ENCODE data around the gene IFNAR2. TPM values are rescaled to one million over a fixed set of nuclear protein-coding genes. Genes with fewer than 3 reads are reported as not detected.
"Not testable (repeated sequence)": the region's sequence is repeated elsewhere in the genome, so short reads cannot be mapped to it uniquely, and the experiment has no call there.

IFNAR2 gene
- total RNA-seq, 1 experiment from 2014 or later, result 1.2 TPM

- no peak for DNase-seq (ENCODE audit: low spot score)
These were observed 15.7 kb upstream of the IFNAR2 start for GRCh38 chr21:33214056-33214455.

GRCh38 chr21:33217138-33217520 lies 12.6 kb upstream of the IFNAR2 start:
- no peak for DNase-seq (ENCODE audit: low spot score)

DNA sequence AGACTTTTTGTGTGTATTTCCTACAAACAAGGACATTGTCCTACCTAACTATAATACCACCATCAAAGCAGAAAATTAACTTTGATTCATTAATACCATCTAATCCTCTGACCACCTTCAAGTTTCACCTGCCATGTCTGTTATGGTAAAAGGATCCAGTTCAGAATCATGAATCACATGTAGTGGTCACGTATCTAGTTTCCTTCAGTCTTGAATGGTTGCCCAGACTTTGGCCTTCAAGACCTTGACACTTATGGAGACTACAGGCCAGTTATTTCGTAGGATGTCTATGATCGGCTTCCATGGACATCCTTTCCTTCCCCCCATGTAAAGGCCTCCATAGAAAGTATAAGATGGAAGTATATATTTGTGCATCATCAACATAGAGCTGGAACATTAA lies 10.4 kb upstream of the IFNAR2 start:
- DNase-seq (ENCODE audit: low spot score), result no peak

DNA sequence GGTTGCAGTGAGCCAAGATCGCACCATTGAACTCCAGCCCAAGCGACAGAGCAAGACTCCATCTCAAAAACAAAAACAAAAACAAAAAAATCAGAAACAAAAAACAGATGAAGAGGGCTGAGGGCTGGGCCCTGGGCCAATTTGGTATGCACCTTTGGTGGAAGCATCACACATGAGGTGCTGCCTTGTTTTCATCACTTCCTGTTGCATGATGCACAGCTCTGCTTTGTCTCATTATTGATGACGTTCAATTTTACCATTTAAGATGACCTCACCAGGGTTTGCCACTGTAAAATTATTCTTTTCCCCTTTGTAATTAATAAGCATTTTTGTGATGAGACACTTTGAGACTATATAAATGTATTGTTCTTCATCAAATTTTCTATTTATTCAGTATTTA lies 9.8 kb upstream of the IFNAR2 start:
- DNase-seq (ENCODE audit: low spot score), result no peak

DNA sequence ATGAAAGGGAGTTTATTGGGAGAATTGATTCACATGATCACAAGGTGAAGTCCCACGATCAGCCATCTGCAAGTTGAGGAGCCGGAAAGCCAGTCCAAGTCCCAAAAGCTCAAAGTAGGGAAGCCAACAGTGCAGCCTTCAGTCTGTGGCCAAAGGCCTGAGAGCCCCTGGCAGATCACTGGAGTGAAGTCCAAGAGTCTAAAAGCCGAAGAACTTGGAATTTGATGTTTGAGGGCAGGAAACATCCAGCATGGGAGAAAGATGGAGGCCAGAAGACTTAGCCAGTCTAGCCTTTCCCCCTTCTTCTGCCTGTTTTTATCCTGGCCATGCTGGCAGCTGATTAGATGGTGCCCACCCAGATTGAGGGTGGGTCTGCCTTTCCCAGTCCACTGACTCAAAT lies 4.4 kb upstream of the IFNAR2 start:
- not testable (repeated sequence) for DNase-seq (ENCODE audit: low spot score)

- DNase-seq (ENCODE audit: low spot score), result no peak
These were observed 1.3 kb upstream of the IFNAR2 start for GRCh38 chr21:33228455-33228854.

DNA sequence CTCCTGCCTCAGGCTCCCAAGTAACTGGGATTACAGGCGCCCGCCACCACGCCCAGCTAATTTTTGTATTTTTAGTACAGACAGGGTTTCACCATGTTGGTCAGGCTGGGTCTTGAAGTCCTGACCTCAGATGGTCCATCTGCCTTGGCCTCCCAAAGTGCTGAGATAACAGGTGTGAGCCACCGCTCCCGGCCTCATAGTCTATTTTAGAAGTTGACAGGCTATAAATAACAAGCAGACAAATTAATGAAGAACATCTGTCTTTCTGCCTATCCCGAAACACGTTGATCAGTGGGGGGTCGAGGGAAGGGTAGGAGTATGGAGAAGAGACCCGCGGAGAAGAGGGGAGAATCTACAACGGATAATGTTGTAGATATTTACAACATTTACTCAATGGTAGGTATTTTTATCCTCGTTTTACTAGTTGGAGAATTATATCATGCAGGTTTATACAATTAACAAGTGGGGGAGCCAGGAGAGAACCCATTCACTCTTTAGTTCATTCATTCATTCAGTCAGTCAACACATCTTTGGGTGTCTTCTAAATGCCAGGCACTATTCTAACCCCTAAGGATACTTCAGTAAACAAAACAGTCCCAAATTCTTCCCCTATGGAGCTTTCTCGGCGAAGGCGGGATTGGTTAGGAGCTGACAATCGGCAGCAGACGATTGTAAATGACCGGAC lies 497 bp upstream of the IFNAR2 start:
- DNase-seq (ENCODE audit: low spot score), result no peak

DNA sequence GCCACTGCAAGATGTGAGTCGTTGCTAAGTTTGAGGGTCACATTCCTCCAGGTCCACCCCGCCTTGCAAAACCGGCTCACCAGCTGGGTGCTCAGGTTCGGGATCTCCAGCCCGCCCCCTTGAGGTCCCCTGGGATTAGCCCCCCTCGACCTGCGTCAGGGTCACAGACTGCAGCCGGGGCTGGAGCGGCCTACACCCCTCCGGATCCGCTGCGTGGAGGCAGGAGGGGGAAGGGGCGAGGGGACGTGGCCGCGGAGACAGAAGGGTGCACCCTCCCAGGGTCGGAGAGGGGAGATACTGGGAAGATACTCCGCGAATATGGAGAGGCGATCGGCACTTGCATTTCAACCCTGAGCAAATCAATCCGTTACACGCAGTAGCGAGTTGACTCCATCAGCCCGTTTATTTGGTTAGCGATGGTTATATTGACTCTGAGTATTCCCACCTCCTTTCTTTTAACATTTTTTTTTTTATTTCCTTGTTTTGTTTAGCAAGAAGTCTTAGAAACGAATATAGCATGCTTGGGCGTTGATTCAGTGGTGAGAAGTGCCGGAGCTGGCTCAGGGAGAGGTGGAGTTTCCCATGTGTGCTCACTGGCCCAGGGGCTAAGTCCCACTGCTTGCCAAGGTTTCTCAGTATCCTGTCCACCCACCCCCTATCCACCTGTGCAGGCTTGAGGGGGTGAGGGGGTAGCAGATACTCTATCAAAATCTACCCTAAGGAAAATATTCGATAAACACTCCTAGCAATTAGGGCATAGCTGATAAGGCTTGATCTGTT lies 997 bp downstream of the IFNAR2 start:
- peak; percentile 16 for DNase-seq (ENCODE audit: low spot score)

DNA sequence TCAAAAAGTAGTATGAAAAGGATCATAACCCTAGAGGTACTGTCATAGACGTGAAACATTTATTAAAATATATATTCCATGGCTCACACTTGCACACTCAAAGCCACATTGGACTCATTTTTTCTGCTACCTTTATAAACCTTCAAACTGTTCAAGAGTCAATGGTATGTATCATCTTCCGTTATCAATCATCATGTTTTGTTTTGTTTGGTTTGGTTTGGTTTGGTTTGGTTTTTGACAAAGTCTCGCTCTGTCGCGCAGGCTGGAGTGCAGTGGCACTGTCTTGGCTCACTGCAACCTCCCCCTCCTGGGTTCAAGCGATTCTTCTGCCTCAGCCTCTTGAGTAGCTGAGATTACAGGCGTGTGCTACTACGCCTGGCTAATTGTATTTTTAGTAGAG lies 1.8 kb downstream of the IFNAR2 start:
- no peak for DNase-seq (ENCODE audit: low spot score)

DNA sequence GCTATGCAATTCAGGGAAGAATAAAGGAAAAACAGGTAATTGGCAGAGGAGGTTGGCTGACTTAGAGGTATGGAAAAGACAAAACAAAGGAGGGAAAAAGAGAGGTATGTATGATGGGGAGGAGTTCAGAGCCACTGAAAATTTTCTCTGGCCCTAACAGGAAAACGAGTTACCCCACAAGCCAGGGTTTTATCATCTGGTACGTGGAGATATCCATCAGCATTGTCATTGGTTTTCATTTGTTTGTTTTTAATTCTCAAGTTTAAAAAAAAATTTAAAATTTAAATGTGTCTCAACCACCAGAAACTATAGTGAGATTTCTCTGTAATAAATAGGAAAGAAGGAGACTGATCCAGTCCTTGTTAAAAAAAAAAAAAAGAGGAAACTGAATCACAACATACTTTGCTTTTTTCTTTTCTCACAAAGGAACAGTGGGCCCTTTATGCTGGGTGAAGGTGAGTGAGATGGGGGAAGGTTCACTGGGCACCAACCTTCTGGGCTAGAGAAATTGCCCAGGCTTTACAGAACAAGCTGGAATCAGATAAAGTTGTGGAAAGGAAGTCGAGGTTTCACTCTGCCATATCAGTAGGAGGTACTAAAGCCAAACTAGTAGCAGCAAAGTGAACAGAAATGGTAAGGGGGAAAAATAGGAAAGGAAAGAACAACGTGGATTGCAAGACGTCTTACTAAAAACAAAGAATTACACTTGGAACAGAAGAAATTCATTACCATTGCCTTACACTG lies 2.7 kb downstream of the IFNAR2 start:
- no peak for DNase-seq (ENCODE audit: low spot score)

DNA sequence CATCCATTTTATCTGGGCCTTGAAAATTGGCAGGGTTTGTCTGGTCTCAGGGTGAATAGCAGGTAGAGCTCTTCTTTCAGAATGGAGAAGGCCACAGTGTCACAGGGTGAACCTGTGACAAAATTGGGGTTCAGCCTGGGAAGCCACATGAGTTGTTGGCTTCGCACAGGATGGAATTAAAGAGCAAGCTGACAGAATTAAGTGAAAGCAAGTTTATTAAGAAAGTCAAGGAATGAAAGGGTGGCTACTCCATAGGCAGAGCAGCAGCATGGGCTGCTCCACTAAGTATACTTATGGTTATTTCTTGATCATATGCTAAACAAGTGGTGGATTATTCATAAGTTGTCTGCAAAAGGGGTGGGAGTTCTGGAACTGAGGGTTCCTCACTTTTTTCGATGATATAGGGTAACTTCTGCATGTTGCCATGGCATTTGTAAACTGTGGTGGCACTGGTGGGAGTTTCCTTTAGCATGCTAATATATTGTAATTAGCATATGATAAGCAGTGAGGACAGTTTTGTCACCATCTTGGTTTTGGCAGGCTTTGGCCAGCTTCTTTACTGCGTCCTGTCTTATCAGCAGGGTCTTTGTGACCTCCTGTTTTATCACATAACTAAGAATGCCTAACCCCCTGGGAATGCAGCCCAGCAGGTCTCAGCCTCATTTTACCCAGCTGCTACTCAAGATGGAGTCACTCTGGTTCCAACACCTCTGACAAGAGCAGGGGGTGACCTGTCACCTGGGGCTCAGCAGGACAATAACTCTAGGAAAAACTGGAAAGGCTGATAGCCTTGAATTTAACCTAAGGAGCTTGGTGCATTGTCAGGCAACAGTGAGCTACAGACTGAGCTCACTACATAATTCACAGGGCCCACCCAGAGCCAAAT lies 5.1 kb downstream of the IFNAR2 start:
- no peak for DNase-seq (ENCODE audit: low spot score)

DNA sequence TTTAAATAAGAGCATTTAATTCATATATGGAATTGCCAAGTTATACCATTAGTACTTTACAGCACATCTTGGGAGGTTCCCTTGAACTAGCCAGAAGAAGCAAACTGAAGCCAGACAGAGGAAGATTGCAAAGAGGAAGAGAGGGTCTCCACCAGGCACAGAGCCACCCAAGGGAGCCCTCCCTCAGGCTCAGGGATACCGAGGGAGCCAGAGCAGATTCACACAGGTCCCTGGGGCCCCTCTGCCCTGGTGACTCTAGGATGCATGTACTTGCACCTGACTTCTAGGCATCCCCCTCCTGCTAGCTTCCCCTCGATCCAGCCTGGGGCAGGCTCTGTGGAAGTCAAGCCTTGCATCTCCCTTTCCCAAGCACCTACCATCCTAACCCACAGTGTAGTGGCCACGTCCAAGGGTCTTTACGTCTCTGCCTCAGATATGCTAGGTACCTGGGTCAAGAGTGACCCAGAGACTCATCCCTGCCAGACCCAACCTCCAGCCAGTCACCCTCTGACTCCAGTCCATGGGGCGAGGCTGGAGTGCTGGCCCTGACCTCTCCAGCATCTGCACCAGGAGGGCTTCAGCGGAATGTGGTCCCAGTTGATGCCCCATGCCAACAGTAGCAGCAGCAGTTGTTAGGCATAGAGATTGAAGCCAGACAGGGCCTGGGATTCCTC lies 6.4 kb downstream of the IFNAR2 start:
- DNase-seq (ENCODE audit: low spot score), result no peak

DNA sequence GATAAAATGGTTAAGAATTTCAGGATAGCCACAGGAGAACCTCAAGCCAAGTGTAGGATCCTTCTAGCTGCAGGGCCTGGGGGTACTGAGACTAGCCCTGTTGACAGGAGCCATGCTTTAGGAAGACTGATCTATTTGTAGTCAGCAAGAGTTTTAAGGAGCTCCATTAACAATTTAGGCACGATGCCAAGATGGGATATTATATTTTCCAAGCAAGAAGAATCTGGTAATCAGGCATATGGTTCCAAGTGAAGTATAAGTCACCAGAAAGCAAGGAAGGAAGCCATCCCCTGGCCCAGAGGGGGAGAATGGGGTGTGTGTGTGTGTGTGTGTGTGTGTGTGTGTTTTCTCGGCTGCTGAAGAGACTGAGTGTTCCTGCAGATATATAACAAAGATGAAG lies 7.0 kb downstream of the IFNAR2 start:
- DNase-seq (ENCODE audit: low spot score), result no peak

- no peak for DNase-seq (ENCODE audit: low spot score)
These were observed 7.7 kb downstream of the IFNAR2 start for GRCh38 chr21:33237486-33237885.

DNA sequence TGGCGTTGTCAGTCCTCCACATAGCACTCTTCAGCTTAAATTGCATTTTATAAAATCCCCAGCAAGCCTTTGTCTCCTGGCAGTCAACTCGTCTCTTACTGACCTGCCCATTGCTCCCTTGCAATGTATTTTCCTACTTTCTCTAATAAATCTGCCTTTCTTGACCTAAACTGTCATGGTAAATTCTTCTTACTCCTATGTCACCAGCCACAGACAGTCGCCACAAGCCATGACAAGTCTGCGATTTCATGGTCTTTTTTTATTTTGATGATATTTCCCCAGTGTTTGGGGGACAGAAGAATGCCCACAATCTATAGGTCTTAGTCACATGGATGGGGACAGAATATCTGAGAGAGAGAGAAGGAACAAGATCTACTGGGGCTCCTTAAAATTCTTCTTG lies 8.4 kb downstream of the IFNAR2 start:
- DNase-seq (ENCODE audit: low spot score), result no peak

DNA sequence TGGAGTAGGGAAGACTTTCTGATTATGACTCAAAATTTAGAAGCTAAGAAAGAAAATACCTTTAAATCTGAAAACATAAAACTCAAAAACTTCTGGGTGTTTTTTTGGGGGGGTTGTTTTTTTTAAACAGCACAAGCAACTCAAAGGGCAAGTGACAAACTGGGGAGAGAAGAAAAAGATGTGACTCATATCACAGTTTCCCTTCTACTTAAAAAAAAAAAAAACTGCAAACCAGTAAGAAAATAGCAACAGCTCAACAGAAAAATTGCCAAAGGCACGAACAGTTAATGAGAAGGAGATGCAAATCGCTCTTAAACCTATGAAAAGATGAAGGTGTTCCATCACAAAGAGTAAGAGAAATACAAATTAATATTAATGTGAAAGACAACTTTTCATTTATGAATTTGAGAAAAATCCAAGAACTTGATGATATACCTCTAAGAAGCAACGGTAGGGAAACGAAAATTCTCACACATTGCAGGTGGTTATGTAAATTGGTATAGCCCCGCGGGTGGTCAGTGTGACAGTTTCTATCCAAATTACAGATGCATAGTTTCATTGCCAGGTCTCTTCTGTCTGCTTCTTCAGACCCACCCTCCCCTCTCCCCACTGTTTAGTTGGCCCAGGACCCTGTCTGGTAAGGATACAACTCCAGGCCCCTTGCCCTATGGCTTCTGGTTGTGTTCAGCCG lies 9.0 kb downstream of the IFNAR2 start:
- no peak for DNase-seq (ENCODE audit: low spot score)

- not testable (repeated sequence) for DNase-seq (ENCODE audit: low spot score)
These were observed 9.9 kb downstream of the IFNAR2 start for GRCh38 chr21:33239559-33240127.

GRCh38 chr21:33240404-33240803 lies 10.7 kb downstream of the IFNAR2 start:
- no peak for DNase-seq (ENCODE audit: low spot score)

- DNase-seq (ENCODE audit: low spot score), result no peak
These were observed 12.1 kb downstream of the IFNAR2 start for GRCh38 chr21:33241846-33242245.

GRCh38 chr21:33242846-33243245 lies 13.1 kb downstream of the IFNAR2 start:
- DNase-seq (ENCODE audit: low spot score), result not testable (repeated sequence)

All from HT-29 (cell line).